GM19240 (cell line): ENCODE measurements around the gene ATG2A.

Experiments
- DNase-seq: peaks from one replicate; pipeline ENCODE4 v3.0.0; 2011; ENCODE audit warnings: low spot score; ENCODE audit not compliant: insufficient read length

Gene ATG2A

DNA sequence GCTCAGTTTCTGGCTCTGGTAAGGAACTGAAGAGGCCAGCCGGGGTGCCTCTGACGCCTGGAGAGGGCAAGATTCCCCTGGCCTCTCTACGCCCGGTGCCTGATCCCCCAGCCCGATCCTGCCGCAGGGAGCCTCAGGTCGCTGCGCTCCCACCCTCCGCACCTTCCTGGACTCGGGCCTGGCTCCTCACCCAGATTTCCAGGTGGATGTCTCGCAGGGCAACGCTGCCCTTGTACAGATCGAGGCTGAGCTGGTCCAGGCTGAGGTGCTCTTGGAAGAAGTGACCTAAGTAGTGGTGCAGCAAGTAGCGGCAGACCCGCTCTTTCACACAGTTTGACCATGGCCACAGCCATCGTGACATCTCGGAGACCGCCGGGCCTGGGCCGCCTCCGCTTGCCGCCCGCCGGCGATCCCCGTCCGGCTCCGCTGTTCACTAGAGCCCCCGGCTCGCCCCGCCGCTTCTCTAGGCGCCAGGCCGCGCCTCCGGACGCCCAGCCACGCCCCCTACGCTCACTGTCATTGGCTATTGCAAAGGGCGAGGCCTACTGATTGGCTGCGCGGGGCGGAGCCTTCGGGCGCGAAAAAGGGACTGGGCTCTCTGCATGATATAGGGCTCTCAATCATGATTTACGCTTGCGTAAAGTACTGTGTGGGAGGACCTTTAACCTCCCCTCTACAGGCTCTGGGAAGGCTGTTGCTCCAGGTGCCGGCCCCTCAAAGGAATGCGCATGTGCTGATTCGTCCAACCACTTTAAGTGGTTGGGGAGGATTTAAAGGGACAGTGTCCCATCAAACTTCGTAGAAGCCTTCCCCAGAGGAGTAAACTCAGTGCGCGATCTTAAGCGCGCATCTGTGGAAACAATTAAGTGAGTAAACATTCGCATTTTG, at the start of gene ATG2A:
Gene ATG2A, minus strand, starts transcription at position 435 of the 888 bp plus-strand sequence. Its CDS starts 74 bp downstream, at position 361.
- DNase-seq, result peak; percentile 98

DNA sequence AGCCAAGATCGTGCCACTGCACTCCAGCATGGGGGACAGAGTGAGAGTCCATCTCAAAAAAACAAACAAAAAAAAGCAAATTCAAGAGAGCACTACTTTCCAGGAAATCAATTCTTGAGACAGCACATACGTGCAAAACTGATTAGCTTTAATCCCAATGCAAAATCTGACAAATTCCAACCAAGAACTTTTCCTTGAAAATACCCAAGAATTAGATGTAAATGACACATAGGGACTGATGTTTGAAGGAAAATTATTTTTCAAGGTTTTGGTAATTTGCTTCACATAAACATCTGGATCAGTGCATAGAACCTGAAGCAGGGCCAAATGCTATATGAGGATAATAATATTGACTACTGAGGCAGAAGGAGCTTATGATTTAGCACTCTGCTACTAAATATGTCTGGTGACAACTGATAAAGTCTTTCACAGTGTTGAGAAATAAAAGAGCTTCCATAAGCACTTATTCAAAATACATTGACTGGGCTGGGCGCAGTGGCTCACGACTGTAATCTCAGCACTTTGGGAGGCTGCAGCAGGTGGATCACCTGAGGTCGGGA, 46.1 kb upstream of the ATG2A start:
- DNase-seq, result no peak

DNA sequence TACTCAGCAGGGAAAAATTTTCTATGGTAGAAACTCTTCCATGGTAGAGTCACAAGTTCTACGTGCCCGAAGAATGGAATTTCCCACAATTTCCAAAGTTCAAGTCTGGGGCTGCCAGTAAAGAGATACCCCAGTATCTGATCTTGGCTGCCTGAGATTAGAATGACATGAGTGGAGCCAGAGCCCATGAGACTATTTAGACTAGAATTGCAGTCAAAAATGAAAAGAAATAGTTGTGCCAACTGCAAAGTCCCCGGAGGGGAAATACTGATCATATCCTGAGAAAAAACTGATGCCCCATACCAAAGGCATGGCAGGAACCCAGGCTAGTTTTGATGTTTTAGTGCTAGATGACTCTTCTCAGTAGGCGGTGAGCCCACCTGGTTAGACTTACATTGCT, 43.7 kb upstream of the ATG2A start:
- DNase-seq, result no peak

DNA sequence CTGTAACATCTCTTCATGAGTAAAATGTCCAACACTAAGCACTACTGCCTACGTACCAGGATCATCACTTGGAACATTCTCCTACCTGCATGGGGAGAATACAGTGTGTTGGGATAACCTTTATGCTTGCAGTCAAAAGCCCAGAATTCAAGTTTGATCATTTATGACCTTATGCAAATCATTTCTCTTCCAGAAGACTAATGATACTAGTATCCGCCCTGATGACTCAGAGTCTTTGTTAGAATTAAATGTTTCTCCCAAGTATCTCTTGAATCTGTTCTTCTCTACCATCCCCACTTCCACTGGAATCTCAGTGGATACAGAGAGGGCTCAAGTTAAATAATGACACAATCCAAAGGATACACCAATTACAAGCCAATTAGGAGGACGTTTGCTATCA, 42.5 kb upstream of the ATG2A start:
- DNase-seq, result no peak

DNA sequence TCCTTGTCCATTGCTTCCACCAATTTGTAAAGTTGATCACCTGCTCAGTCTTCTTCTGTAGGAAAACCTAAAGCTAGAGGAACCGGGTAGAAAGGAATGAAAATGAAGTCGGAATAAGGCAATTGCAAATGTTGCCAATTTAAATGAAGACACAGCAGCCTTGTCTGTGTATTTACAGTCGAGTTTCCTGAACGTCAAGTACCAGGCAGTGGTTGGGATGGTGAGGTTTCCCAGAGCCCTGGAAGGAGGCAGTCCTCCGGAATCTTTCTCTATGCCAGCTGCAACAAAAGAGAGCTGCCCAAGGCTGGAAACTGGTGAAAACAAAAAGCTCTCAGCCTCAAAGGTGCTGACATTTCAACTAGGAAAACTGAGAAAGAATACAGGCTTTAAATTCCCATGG, 37.2 kb upstream of the ATG2A start:
- DNase-seq, result no peak

DNA sequence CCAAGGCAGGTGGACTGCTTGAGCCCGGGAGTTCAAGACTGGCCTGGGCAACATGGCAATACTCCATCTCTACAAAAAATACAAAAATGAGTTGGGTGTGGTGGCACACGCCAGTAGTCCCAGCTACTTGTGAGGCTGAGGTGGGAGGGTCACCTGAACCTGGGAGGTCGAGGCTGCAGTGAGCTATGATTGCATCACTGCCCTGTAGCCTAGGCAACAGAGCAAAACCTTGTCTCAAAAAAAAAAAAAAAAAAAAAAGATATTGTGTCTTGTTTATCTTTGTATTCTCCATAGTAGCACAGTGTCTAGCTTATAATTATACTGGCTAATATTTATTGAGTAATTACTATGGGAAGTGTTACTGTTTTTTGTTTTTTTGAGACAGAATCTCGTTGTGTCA, 34.5 kb upstream of the ATG2A start:
- DNase-seq, result no peak

DNA sequence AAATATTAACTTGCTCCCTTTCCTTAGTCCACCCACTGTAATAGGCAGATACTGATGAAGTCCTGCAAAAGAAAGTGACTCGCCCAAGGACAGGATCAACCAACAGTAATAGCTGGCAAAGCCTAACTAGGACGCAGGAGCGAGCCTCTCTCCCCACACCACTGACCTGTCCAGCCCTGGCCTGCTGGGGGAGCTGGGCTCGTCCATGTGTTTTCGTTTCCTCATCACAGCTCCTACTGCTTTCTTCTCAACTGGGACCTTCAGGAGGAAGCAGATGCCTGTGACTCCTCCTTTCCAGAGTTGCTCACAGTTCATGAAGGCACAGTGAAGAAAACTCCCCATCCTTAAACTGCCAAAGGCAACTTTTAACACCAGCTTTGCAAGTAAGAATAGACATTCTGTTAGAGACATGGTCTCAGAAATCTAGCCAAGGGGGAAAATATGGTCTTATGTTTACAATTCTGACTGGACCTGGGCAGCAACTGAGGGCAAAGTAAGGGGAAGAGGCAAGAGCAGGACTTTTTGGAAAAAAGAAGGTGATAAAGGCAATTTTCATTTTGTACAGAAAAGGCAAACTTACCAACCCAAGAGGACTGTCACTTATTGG, 30.3 kb upstream of the ATG2A start:
- no peak for DNase-seq

DNA sequence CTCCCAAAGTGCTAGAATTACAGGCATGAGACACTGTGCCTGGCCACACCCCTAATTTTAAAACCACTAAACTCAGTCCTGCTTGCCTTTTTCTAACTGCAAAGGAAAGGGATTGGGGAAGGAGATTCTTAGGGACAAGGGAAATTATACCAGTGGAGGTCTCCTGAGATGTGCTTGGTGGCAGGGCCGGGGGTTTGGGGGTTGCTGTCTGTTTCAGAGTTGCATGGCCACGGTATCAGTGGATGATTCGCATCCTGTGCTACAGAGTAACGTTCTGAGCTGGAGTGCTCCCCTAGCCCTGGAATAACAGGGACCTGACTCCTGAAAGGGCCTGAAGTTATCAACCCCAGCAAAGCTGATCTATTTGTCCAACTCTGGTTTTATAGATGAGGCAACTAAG, 19.5 kb upstream of the ATG2A start:
- DNase-seq, result no peak

DNA sequence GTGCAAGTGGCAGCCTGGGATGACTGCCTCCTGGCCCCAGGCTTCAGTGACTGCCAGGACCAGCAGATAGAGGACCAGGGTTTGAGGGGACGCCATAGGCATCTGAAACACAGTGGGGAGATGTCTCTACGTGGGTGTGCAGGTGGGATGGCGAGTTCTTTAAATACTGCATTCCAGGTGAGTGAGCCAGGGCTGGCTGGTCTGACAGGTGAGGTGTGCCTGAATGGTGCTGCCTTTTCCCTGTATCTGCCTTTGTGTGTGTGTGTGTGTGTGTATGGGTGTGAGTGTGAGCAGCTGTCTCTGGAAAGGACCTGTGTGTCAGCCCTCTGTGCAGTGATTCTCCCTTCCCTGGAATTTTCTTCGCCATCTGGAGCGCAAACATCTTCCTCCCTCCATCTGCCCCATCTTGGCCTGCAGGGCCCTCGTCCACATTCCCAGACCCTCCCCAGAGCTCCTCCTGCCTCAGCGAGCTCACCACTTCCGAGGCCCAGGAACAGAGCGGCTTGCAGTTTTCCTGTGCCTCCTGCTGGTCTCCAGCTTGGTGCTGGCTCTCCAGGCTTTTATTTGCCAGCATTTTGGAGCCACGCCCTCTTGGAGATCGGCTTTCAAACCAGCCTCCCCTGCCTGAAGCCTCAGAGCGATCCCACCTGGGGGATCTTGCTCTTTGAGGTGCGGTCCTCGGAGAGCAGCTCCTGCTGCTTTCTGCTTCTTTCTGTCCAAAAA, 18.5 kb upstream of the ATG2A start, which contains the start of gene GPHA2:
Gene GPHA2, minus strand, starts transcription at position 535 of the 723 bp plus-strand sequence. Its CDS starts 433 bp downstream, at position 102.
- DNase-seq, result no peak

DNA sequence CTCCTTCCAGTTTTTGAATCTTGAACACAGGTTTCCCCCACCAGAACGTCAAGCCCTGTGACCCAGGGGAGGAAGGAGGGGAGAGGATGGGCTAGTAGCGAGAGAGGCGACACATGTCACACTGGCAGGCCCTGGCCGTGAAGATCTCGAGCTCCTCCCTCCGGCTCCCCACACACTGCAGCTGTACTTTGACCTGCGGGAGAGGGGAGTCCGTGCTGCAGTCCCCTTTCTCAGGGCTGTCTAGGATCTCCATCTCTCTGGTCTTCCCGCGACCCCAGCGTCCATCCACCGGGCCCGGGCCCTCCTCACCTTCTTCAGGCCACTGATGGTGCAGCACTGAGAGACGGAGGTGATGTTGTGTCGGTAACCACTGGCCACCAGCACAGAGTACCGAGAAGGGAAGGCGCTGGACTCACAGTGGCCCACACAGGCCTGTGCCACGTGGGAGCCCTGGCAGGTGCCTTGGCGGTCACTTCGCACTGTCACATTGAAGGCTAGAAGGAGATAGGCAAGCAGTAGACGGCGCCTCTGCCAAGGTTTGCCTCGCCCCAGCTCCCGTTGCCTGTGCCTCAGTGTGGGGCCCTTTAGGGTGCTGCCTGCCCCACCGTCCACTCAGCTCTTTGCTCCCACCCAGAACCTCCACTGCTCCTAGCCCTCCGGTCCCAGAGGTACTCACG, 17.8 kb upstream of the ATG2A start:
- no peak for DNase-seq

DNA sequence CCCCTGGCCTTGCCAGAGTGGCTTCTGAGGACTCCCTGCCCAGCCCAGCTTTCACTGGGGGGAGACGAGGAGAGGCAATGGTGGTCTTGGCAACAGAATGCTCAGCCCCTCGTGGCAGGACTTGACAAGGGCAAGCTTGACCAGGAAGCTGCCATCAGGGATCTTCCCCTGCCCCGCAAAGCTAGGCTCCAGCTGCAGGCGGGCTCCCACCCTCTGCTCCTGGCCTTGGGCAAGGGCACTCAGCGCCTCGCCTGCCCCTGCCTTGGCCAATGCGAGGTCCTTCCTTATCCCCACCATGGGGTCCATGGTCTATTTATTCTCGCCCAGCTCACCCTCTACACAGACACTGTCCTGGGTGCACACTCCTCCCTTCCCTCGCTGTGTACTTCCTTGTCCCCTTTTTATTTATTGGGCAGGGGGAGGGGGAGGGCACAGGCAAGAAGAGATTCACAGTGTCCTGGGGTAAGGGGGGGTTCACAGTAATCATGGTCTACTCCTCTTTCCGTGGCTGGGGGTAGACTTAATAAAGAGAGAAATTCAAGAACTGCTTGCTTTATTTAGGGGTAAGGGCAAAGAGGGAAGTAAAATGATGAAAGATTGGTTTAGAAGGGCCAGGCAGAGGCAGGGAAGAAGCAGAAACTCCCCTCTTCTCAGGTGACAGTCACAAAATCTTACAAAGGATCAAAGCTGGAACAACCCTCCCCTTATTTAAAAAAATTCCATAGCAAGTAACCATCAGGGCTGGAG, 17.1 kb upstream of the ATG2A start:
- no peak for DNase-seq

DNA sequence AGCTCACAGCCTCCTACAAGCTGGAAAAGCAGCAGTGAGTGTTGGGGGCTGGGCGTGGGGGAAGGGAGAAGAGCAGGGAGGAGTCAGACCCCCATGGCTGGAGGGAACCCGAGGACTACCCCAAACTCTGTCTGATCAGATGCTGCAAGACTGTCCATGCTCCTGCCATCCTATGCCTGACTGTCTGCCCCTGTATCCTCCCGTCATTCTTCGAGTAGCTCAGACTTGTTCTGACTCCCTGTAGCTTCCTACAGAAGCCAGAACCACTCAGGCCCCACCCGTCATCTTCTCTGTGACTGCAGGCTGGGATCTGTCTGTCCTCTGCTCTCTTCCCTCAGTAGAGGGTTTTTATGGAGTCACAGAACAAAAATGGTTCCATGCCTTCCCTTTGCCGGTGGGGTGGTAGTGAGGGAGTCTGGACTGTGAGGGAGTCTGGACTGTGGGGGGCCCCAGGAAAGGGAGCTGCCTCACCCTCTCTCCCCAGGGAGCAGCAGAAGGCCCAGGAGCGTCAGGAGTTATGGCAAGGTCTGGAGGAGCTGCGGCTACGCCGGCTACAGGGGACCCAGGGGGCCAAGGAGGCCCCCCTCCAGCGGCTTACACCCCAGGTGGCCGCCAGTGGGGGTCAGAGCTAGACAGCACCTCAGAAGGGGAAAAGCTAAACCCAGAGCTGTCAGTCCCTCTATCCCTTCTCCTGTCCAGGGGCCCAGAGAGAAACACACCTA, 16.4 kb upstream of the ATG2A start:
- no peak for DNase-seq

DNA sequence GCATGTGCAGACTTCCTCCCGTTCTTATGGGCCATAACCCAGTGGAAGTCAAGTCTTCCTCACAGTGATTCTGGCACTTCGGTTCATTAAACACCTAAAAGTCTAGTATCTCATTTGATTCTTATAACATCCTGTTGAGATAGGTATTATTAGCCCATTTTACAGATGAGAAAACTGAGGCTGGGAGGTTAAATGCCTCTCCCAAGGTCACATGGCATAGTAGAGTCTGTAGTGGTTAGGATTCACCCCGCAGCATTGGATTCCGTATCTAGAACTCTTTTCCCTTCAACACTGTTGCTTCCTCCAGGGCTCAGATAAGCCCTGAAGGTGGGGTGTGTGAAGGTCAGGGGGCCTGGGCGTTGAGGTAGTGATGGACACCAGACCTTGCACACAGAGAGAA, 15.3 kb upstream of the ATG2A start:
- no peak for DNase-seq

DNA sequence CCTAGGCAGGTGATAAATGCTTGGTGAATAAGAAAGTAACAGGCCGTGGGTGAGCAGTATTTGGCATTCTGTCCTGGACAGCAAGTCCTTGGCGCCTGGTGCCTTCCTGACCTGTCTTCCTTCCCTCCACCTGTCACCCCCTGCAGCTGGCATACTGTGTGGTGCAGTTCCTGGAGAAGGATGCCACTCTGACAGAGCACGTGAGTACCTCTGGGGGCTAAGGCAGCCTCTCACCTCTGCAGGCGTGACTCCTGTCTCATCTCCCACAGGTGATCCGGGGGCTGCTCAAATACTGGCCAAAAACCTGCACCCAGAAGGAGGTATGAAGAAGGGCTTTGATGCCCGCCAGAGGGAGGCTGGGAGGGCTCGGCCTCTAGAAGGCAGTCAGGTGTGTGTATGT, 14.3 kb upstream of the ATG2A start:
- no peak for DNase-seq

DNA sequence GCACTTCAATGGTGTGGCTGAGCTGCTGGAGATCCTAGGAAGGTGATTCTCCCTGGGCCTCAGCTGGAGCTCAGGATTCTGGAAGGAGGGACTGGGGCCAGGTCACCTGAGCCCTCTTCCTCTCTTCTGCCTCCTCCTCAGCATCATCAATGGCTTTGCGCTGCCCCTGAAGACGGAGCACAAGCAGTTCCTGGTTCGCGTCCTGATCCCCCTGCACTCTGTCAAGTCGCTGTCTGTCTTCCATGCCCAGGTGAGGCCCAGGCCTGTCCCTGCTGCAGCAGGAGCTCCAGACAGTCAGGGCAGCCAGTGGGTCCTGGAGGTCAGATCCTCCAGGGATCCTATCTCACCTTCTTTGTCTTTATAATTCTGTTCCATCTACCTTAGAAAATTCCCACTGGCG, 13.3 kb upstream of the ATG2A start:
- no peak for DNase-seq

DNA sequence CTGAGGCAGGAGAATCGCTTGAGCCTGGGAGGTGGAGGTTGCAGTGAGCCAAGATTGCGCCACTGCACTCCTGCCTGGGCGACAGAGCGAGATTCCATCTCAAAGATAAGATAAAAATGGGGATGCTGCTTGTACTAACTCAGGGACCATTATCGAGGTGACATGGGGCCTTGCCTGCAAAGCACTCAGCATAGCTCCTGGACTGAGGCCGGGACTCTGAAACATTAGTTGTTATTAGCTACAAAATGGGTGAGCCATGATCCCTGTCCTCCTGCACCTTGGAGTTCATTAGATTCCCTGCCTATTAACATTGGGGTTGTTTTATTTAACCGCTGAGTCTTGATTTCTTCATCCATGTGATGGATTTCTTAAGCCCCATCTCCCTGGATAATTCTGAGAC, 12.6 kb upstream of the ATG2A start:
- no peak for DNase-seq

DNA sequence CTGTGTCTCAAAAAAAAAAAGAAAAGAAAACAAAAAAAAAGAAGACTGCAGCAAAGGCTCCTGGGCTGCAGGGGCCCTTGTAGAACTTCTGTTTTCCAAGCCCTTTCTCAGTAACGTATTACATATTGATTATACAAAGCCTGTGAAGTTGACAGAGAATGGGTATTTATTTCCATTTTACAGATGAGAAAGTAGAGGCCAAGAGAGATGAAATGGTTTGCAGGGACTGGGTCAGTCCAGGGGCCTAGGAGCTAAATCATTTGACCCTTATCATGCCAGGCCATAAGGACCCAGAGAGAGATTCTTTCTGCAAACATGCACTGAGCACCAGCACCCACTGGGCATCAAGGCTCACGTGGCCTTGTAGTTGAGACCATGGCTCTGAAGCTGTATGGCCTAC, 11.9 kb upstream of the ATG2A start:
- no peak for DNase-seq

DNA sequence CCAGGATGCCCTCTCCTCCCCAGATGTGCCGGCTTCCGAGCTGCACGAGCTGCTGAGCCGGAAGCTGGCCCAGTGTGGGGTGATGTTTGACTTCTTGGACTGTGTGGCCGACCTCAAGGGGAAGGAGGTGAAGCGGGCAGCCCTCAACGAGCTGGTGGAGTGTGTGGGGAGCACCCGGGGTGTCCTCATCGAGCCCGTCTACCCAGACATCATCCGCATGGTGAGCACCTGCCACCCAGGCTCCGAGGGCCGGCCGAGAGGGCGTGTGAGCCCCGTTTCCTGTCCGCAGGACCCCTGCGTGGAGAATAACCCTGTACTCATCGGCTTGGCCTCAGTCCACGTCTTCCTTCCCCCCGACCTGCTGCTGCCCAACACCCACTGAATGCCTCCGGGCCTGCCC, 9.7 kb upstream of the ATG2A start:
- DNase-seq, result no peak

DNA sequence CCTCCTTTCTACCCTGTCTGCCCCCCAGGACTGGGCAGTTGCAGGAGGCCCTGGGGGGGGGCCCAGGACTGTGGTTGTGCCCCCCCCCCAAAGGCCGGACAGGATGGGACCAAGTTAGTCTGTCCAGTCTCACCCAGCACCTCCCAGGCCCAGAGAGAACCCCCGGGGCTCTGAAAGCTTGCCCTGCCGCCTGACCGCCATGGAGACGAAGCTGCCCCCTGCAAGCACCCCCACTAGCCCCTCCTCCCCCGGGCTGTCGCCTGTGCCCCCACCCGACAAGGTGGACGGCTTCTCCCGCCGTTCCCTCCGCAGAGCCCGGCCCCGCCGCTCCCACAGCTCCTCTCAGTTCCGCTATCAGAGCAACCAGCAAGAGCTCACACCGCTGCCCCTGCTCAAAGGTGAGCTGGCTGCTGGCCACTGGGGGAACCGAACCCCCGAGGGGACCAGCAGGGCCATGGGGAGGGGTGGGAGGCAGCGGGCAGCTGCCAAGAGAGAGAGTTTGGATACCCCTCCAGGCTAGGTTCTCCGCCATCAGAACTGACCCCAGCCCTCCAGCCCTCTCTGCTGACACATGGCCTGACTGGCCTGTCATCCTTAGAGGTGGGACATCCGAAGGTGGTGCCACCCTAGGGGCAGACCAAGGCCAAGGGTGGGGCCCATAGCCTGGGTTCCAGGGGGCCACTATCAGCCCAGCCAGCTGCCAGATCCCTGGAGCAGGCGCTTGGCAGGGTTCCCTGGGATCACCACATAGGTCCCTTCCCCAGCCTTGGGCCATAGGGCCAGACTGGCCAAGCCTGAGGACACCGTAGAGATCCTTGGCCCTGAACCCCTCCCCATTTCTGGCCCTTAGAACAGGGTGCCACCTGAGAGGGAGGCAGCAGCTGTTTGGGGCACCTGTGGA, 8.8 kb upstream of the ATG2A start:
- no peak for DNase-seq
